Calu3 (cell line): Measurements from ENCODE around the gene ULK2. TPM values are rescaled to one million over a fixed set of nuclear protein-coding genes. Genes with fewer than 3 reads are reported as not detected.
"Not testable (repeated sequence)": the region's sequence is repeated elsewhere in the genome, so short reads cannot be mapped to it uniquely, and the experiment has no call there.

Experiments used
- BruUV-seq: library from RNA; stranded (reverse); fragments of 400-500 nt; replicated peaks from 2 replicates; lab custom pipeline; 2021; lab: Mats Ljungman, UMichigan
- CTCF ChIA-PET: fragments of 300-600 bp; sonication (Branson Sonifier 250); formaldehyde crosslinking; loops from one replicate; lab custom pipeline; 2022; ENCODE audit warnings: antibody characterized with exemption; lab: Charles Lee
- DNase-seq: peaks from one replicate; pipeline ENCODE4 v3.0.0; 2022
- H3K27ac Mint-ChIP-seq: one replicate; pipeline ENCODE4 v1.8.0; 2022; ENCODE audit warnings: mixed read lengths; ENCODE audit not compliant: unreplicated experiment
- H3K27me3 Mint-ChIP-seq: one replicate; pipeline ENCODE4 v1.8.0; 2022; ENCODE audit warnings: mixed read lengths; ENCODE audit not compliant: unreplicated experiment
- H3K36me3 Mint-ChIP-seq: one replicate; pipeline ENCODE4 v1.8.0; 2022; ENCODE audit warnings: mild to moderate bottlenecking, moderate library complexity, mixed read lengths; ENCODE audit not compliant: insufficient read depth, unreplicated experiment
- H3K4me1 Mint-ChIP-seq: one replicate; pipeline ENCODE4 v1.8.0; 2022; ENCODE audit warnings: mild to moderate bottlenecking, low read depth, mixed read lengths; ENCODE audit not compliant: unreplicated experiment
- H3K4me3 Mint-ChIP-seq: one replicate; pipeline ENCODE4 v1.8.0; 2022; ENCODE audit warnings: mild to moderate bottlenecking, low read depth, moderate library complexity, mixed read lengths; ENCODE audit not compliant: unreplicated experiment
- H3K9me3 Mint-ChIP-seq: one replicate; pipeline ENCODE4 v1.8.0; 2022; ENCODE audit warnings: low read depth, mixed read lengths; ENCODE audit not compliant: unreplicated experiment
- intact Hi-C: fragments of 100-400 bp; cut with micrococcal nuclease; formaldehyde crosslinking; loops from one replicate; pipeline ENCODE4 v1.10.0; 2022; ENCODE audit not compliant: unreplicated experiment
- total RNA-seq: library from RNA; stranded (reverse); gene quantifications from 2 replicates; pipeline ENCODE4 v1.2.3, GENCODE V29; 2022
- TF ChIP-seq, protein P1 (sequence below): fragments of 200-600 bp; IDR thresholded peaks from one replicate; pipeline ENCODE4 v1.8.0; 2022; ENCODE audit warnings: antibody characterized with exemption; ENCODE audit not compliant: unreplicated experiment

ULK2 gene
- total RNA-seq, 1 experiment from 2014 or later, result 4.7 TPM

DNA sequence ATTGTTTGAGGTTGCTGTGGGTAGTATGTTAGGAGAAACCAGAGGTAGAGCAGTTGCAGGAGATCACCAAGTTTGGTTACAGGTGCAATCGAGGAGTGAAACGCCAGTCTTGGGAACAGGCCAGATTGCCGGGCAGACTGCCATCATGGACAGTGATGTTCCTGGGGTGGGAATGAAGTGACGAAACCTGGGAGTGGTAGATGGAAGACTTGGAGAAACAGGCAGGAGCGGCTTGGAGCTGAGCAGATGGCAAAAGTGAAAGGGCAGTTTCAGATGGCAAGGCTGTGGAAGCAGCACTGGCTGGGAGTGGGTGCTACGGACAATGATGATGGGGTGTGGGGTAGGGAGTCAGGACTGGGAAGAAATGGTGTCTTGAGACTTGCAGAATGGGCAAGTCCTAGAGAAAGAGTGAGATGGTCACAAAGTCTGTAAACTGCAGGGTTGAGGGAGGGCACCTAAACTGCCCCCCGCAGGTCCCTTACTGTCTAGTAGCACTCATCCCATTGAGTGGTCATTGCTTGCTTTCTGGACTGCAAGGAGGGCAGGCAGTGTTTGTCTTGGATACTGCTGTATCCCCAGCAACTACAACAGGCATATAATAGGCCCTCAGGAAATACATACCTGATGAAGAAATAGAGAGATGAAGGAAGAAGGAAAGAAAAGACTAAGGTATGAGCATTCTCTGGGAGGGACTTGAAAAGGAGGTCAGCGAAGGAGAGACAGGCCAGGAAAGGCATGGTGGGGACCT is 29.5 kb upstream of the ULK2 start:
- no TSS peak for BruUV-seq
- H3K27ac Mint-ChIP-seq, result no peak overlapping the region
- CTCF ChIA-PET, result no interaction called here

DNA sequence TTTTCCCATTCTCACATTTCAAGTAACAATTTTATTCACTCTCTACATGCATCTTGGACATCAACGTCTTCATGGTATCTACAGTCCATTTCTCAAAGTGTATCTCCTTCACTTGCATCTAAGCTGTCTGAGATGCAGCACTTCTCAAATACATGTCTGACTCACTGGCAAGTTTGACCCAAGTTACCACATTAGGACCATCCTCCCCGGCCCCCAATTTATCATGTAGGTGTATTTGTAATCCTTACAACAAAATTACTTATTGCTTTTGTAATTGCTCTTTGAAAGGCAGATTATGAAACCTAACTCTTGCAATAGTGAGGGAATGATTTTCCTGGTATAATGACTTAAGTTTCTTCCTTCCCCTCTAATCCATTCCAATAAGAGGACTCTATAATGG is 28.9 kb upstream of the ULK2 start:
- peaks cover 3% of the 10 kb centered on the region for H3K36me3 Mint-ChIP-seq
- H3K27ac Mint-ChIP-seq, result no peak overlapping the region
- intact Hi-C loops, result no loop called here
- DNase-seq, result no peak
- H3K4me3 Mint-ChIP-seq, result no peak overlapping the region
- no peaks in the 10 kb centered on the region for H3K9me3 Mint-ChIP-seq
- CTCF ChIA-PET, result no interaction called here
- H3K27me3 Mint-ChIP-seq, result no peaks in the 10 kb centered on the region
- TF ChIP-seq, protein P1, sequence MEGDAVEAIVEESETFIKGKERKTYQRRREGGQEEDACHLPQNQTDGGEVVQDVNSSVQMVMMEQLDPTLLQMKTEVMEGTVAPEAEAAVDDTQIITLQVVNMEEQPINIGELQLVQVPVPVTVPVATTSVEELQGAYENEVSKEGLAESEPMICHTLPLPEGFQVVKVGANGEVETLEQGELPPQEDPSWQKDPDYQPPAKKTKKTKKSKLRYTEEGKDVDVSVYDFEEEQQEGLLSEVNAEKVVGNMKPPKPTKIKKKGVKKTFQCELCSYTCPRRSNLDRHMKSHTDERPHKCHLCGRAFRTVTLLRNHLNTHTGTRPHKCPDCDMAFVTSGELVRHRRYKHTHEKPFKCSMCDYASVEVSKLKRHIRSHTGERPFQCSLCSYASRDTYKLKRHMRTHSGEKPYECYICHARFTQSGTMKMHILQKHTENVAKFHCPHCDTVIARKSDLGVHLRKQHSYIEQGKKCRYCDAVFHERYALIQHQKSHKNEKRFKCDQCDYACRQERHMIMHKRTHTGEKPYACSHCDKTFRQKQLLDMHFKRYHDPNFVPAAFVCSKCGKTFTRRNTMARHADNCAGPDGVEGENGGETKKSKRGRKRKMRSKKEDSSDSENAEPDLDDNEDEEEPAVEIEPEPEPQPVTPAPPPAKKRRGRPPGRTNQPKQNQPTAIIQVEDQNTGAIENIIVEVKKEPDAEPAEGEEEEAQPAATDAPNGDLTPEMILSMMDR, result no peak
- H3K4me1 Mint-ChIP-seq, result no peaks in the 10 kb centered on the region
- no TSS peak for BruUV-seq

More for the DNA sequence above, 29.5 kb upstream of the ULK2 start:
- H3K4me1 Mint-ChIP-seq, result no peaks in the 10 kb centered on the region
- no peak for DNase-seq
- peaks cover 3% of the 10 kb centered on the region for H3K36me3 Mint-ChIP-seq
- no peak overlapping the region for H3K4me3 Mint-ChIP-seq
- no peaks in the 10 kb centered on the region for H3K27me3 Mint-ChIP-seq
- TF ChIP-seq, protein P1, result no peak
- intact Hi-C loops, result no loop called here
- no peaks in the 10 kb centered on the region for H3K9me3 Mint-ChIP-seq

DNA sequence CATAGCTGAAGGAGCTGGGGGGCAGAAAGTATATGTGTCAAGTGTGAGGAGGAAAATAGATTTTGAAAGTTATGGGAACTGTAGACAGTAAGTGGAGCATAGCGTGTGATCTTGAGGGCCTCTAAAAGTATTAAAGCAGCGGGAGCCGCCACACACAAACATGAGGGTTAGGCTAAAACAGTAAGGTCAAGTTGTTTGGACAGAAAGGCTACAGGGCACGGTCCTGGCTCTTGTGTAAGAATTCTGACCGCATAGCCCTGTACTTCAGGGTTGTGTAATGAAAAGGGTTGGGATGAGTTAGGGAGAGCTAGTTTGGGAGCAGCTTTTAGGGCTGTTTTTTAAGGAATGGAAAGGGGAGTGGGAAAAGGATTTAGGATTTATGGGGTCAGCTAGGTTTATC is 22.8 kb upstream of the ULK2 start:
- H3K36me3 Mint-ChIP-seq, BruUV-seq, H3K4me3 Mint-ChIP-seq, CTCF ChIA-PET, H3K27ac Mint-ChIP-seq, H3K9me3 Mint-ChIP-seq, H3K27me3 Mint-ChIP-seq, H3K4me1 Mint-ChIP-seq, DNase-seq, intact Hi-C loops: not testable (repeated sequence)

DNA sequence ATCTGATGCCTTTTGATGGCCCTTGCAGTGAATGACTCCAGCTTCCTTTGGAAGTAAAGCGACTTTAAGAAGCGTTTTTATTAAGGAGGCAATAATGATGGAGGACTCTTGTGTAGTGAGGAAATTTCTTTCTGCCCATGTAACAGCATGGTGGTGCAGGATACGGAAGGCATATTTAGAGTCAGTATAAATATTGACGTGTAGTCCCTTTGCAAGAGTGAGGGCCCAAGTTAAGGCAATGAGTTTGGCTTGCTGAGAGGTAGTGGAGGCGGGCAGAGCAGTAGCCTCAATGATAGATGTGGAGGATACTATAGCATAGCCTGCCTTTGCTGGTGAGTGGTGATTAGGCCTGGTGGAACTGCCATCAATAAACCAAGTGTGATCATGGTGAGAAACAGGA is 22.3 kb upstream of the ULK2 start:
- H3K27ac Mint-ChIP-seq, H3K4me3 Mint-ChIP-seq, H3K9me3 Mint-ChIP-seq, DNase-seq, H3K27me3 Mint-ChIP-seq, H3K4me1 Mint-ChIP-seq, BruUV-seq, intact Hi-C loops, H3K36me3 Mint-ChIP-seq: not testable (repeated sequence)
- CTCF ChIA-PET, result interaction anchor here (0.6 kb wide), 1 partner anchor 16 kb away, joined by 3 read pairs; no protein-coding TSS in a partner anchor

DNA sequence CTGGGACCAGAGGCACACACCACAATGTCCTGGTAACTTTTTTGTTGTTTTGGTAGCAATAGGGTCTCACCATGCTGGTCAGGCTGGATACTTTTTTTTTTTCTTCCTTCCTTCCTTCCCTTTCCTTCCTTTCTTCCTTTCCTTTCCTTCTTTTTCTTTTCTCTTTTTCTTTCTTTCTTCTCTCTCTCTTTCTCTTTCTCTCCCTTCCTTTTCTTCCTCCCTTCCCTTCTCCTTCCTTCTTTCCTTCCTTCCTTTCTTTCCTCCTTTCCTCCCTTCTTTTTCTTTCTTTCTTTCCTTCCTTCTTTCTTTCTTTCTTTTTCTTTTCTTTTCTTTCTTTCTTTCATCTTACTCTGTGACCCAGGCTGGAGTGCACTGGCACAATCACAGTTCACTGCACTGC is 18.4 kb upstream of the ULK2 start:
- Mint-ChIP-seq H3K27ac (no peak overlapping the region), H3K36me3 (no peaks in the 10 kb centered on the region), H3K27me3 (no peaks in the 10 kb centered on the region), H3K9me3 (no peaks in the 10 kb centered on the region), H3K4me1 (no peaks in the 10 kb centered on the region), H3K4me3 (no peak overlapping the region)
- TF ChIP-seq, protein P1, result no peak
- CTCF ChIA-PET, result no interaction called here
- BruUV-seq, result no TSS peak
- DNase-seq, result no peak
- intact Hi-C loops, result no loop called here
